Lower leg skin (tissue), 4 donors: ENCODE measurements around the gene TRAM2. TPM values are rescaled to one million over a fixed set of nuclear protein-coding genes. Genes with fewer than 3 reads are reported as not detected.

Source experiments
- DNase-seq, 2 donors: peaks; one replicate each; pipeline ENCODE4 v3.0.0-alpha.2; 2019; ENCODE audit warnings: low spot score in 2 of 2
- H3K4me3 ChIP-seq: fragments of 200-600 bp; sonication (generic); 2 replicates; pipeline ENCODE4 v1.5.1; 2017; ENCODE audit warnings: mild to moderate bottlenecking, low read depth; ENCODE audit not compliant: poor library complexity, severe bottlenecking
- POLR2A ChIP-seq, 2 donors: fragments of 450-650 bp; IDR thresholded peaks; one replicate each; pipeline ENCODE4 v1.6.1; 2016 to 2017; ENCODE audit warnings: antibody characterized with exemption in 2 of 2, mild to moderate bottlenecking in 1 of 2, moderate library complexity in 1 of 2
- WGBS, 2 donors: methylation state at CpG; one replicate each; pipeline ENCODE4 v1.1.5; 2018; 5-methylcytosine and 5-hydroxymethylcytosine counted together
- intact Hi-C: fragments of 100-400 bp; cut with DNase I; formaldehyde crosslinking; loops from one replicate; pipeline ENCODE4 v1.15.0; 2023; ENCODE audit warnings: low total_unique reads
- total RNA-seq, 4 donors: library from RNA; depleted of rRNA; stranded (reverse); fragments of >200 nt; gene quantifications; one replicate each; pipeline ENCODE4 v1.1.0, GENCODE V29; 2016
- TF ChIP-seq, protein P1 (sequence below), 3 donors: fragments of 450-650 bp; IDR thresholded peaks; one replicate each; pipeline ENCODE4 v1.5.1; 2016; ENCODE audit warnings: antibody characterized with exemption in 3 of 3, mild to moderate bottlenecking in 3 of 3, moderate library complexity in 2 of 3

TRAM2 gene
- total RNA-seq, 4 donors from 2014 or later, result 3.7 to 11.5 (median 7.0) TPM

DNA sequence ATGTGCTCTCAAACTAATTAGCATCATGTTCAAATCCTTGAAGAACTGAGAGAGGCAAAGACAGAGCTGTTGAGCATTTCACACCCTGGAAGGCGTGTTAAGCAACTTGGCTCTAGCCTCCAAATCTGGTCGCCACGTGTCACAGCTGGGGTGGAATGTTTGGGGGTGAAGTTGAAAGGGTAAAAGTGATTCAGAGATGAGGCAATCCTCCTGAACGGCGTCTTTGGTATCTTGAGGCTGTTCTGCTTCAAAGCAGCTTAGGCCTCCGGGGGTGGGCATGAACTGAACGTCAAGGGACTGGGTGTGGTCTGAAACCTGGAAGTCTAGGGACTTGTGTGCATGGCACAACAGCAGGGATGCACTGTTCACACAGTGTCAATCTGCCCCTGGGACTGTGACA lies 62.3 kb downstream of the TRAM2 start:
- TF ChIP-seq, protein P1, sequence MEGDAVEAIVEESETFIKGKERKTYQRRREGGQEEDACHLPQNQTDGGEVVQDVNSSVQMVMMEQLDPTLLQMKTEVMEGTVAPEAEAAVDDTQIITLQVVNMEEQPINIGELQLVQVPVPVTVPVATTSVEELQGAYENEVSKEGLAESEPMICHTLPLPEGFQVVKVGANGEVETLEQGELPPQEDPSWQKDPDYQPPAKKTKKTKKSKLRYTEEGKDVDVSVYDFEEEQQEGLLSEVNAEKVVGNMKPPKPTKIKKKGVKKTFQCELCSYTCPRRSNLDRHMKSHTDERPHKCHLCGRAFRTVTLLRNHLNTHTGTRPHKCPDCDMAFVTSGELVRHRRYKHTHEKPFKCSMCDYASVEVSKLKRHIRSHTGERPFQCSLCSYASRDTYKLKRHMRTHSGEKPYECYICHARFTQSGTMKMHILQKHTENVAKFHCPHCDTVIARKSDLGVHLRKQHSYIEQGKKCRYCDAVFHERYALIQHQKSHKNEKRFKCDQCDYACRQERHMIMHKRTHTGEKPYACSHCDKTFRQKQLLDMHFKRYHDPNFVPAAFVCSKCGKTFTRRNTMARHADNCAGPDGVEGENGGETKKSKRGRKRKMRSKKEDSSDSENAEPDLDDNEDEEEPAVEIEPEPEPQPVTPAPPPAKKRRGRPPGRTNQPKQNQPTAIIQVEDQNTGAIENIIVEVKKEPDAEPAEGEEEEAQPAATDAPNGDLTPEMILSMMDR (IDR thresholded peaks at IDR 0.05), result no peak
- TF ChIP-seq POLR2A (IDR thresholded peaks at IDR 0.05), result no peak
- intact Hi-C loops, result no loop called here
- WGBS, 2 donors, result 15 to 16% methylated on average over 7 of the region's 7 CpGs
- DNase-seq, result peak; percentile 78 to 95
- no peak overlapping the region for H3K4me3 ChIP-seq

DNA sequence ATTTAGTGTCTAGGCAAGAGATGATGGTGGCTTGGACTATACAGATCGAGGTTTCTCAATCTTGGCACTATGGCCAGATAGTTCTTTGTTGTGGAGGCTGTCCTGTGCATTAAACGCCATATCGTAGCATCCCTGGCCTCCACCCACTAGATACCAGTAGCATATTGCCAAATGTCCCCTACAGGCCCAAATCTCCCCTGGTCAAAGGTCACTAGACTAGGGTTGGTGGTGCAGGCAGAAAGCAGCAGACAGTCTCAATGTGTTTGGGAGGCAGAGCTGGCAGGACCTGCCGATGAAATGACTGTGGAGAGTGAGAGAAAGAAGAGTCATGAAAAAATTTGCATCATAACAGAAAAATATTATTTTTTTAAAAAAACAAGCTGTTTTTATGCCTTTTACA lies 63.0 kb downstream of the TRAM2 start:
- DNase-seq, result no peak
- no peak for TF ChIP-seq POLR2A (IDR thresholded peaks at IDR 0.05)
- TF ChIP-seq, protein P1 (IDR thresholded peaks at IDR 0.05), result no peak
- intact Hi-C loops, result no loop called here
- H3K4me3 ChIP-seq, result no peak overlapping the region
- 73 to 74% methylated on average over 4 of the region's 4 CpGs for WGBS, 2 donors

DNA sequence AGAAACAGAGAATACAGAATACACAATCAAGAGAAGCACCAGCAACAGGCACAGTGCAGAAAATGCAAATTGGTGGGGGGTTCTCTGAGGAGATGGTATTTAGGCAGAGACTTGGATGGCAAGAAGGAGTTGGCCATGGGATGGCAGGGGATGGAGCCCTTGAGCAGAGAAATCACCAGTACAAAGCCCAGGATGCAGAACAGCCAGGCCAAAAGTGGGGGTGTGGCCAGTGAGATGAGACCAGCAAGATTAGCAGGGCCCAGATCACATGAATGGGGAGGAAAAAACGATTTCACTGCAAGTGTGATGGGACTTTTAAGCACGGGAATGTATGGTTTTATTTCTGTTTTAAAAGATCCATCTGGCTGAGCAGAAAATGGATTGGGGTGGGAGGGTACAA lies 63.4 kb downstream of the TRAM2 start:
- DNase-seq, result peak in 1 of 2 donors; percentile 75
- intact Hi-C loops, result no loop called here
- TF ChIP-seq, protein P1 (IDR thresholded peaks at IDR 0.05), result no peak
- no peak for TF ChIP-seq POLR2A (IDR thresholded peaks at IDR 0.05)
- WGBS, 2 donors, result 61 to 71% methylated on average over 2 of the region's 2 CpGs
- no peak overlapping the region for H3K4me3 ChIP-seq

DNA sequence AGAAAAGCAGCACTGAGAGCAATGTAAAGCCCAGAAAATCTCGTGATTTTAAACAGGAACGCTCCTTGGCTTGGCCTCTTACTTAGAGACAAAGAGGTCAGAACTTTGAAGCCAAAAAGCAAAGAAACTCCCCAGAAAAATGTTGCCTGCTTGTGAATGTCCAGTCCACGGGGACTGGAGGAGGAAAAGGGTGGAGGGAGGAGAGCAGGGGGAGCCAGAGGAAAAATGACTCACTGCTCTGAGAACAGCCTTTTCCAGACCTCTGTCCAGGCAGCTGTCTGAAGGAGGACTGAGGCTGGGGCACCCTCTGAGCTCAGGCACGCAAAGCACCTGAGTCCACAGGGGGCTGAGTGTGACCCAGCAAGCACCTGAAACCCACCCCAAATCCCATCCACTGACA lies 64.7 kb downstream of the TRAM2 start:
- H3K4me3 ChIP-seq, result no peak overlapping the region
- WGBS, 2 donors, result 45 to 52% methylated on average over 4 of the region's 4 CpGs
- no peak for TF ChIP-seq POLR2A (IDR thresholded peaks at IDR 0.05)
- TF ChIP-seq, protein P1 (IDR thresholded peaks at IDR 0.05), result no peak
- DNase-seq, result peak in 1 of 2 donors; percentile 87
- intact Hi-C loops, result no loop called here

DNA sequence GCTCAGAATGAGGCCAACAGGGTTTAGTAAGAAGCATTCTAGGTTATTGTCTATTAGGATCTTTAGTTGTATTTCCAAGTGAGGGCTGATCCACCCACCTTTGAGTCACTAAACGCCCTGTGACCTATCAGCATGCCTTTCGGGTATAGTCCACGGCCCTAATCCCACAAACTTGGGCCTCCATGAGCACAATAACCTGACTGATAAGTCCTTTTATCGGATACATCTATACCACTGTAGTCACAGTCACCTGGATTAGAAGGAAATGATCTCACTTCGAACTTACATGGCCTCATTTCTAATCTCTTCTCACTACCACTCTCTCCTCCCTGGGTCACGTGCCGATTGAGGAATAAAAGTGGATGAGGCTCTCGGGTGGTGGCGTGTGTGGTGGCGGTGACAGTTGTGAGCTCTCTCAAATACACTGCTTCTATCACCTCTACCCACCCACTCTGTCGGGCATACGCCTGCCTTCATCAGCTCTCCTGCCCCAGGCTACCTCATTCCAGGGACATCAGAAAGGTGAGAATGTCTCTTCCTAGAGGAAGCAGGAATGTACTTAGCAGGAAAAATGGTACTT lies 65.2 kb downstream of the TRAM2 start:
- 66 to 78% methylated on average over 12 of the region's 12 CpGs for WGBS, 2 donors
- TF ChIP-seq POLR2A (IDR thresholded peaks at IDR 0.05), result no peak
- TF ChIP-seq, protein P1 (IDR thresholded peaks at IDR 0.05), result no peak
- peak in 1 of 2 donors; percentile 70 for DNase-seq
- no peak overlapping the region for H3K4me3 ChIP-seq
- intact Hi-C loops, result no loop called here

DNA sequence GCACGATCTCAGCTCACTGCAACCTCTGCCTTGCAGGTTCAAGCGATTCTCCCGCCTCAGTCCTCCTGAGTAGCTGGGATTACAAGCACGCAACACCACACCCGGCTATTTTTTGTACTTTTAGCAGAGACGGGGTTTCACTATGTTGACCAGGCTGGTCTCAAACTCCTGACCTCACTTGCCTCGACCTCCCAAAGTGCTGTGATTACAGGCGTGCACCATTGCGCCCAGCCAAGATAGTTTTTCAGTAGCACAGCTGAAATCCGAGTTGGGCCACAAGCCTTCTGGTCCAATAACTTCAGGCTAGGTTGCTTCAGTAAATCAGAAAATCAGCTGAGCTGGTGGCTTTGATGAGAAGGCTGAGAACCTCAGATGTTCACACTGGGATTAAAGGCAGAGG lies 65.7 kb downstream of the TRAM2 start:
- WGBS, 2 donors, result 83 to 97% methylated on average over 10 of the region's 10 CpGs
- DNase-seq, result peak in 1 of 2 donors; percentile 60
- intact Hi-C loops, result no loop called here
- TF ChIP-seq POLR2A (IDR thresholded peaks at IDR 0.05), result no peak
- TF ChIP-seq, protein P1 (IDR thresholded peaks at IDR 0.05), result no peak
- no peak overlapping the region for H3K4me3 ChIP-seq
